Hematopoietic multipotent progenitor cell treated with erythropoietin and hydrocortisone succinate and interleukin-3 and kit ligand, for 15 days (in vitro differentiated cells): Measurements from ENCODE around the gene CMTM5.

Source experiments
- DNase-seq: peaks from one replicate; pipeline ENCODE4 v3.0.0-alpha.2; 2015; ENCODE audit warnings: low spot score

The CMTM5 gene

DNA sequence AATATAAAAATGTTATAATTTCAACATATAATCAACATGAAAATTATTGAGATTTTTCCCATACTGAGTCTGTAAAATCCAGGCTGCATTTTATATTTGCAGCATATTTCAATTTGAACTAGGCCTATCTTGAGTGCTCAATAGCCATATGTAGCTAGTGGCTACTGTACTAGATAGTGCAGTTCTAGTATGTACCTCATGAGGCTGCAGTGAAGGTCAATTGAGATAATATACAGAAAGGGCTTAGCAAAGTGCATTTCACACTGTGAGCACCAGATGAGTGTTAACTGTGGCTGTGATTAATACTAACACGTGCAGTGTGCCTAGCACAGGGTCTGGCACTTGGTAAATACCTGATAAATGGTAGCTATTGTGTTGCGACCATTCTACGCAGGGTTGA lies 18.8 kb upstream of the CMTM5 start:
- no peak for DNase-seq

DNA sequence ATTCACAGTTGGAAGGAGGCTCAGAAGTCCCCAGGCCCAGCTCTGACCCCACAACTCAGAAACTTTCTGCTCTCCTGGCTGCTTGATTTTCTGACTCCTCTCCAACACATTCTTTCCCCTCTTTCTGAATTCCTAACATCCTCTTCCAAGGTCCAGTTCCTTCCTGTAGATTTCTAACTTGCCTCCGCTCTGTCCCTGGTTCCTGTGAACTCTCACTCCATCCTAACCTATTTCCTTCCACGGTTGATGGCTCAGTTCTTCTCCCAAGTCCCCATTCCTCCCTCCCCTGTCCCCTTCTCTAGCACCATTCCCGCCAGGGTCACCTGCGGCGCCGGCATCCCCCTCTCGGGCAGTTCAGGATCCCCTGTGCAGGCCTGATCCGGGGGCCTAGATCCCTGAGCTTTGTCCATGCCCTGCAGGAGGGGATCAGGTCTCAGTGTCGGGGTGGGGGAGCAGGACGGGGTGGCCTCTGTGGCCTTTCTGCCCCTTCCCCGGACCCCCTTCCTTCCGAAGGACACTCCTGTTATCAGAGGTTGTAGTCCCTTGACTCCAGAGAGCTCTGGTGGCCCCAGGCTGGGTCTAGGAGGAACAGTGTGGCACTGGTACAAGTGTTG lies 18.2 kb upstream of the CMTM5 start:
- DNase-seq, result no peak

DNA sequence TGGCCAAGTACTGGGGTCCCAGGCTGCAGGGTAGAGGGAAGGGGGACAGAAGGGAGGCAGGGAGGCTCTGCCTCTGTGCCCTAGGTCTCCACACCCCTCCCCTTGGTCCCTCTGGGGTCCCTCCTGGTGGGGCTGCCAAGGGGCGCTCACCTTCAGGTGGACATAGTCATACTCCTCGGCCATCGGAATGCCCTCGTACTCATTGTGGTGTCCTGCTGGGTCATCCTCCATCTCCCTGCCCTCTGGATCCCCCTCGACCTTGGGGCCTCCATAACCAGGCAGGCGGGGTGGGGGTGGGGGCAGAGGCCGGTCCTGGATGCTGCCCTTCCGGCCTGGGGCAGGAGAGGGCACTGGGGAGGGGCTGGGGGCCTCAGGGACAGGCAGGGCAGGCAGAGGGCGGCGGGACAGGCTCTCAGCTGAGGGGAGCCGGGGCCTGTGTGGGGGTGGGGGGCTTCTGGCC lies 17.6 kb upstream of the CMTM5 start:
- DNase-seq, result no peak

DNA sequence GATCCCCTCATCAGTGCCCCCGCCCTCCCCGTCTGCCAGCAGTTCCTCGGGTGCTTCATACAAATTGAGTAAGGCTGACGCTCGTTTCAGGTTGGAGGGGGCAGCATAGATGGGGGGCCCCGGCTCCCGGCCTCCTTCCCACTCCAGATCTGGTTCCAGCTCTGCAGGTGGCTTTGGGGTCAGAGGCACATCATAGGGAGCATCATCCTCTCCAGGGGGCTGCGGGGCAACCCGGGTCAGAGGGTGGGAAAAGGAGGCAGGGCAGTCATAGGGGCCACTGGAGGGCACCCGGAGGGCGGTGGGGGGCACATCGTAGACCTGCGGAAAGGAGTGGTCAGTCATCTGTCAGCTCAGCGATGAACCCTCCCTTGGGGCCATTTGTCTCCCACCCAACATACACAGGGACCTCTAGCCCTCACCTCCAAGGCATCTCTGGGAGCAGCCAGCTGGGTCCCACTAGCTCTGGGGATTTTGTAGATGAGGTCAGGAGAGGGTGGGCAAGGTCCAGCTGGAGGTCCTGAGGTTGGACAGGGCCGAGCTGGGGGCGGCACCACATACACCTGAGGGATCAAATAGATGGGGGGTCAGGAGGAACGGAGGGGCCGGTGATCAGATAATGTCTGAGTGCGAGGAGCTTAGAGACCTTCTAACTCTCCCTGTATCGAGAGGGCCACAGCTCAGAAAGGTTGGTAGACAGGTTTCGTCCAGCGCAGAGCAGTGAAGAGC lies 17.0 kb upstream of the CMTM5 start:
- DNase-seq, result no peak

DNA sequence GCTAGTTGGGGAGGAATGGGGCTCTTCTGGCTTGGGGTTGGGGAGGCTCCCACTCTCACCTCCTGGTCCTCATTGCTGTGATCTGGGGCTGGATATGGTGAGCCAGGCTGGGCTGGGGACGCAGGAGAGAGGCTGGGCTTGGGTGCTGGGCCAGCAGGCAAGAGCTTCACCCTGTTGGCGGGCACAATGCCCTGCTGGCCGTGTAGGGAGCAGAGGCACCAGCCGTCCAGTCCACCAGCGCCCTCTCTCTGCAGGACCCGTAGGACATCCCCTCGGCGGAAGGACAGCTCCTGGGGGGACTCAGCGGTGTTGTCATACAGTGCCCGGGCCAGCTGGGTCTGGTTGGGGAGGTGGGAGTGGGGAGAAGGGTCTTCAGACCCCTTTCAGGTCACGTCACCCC lies 16.4 kb upstream of the CMTM5 start:
- DNase-seq, result no peak

DNA sequence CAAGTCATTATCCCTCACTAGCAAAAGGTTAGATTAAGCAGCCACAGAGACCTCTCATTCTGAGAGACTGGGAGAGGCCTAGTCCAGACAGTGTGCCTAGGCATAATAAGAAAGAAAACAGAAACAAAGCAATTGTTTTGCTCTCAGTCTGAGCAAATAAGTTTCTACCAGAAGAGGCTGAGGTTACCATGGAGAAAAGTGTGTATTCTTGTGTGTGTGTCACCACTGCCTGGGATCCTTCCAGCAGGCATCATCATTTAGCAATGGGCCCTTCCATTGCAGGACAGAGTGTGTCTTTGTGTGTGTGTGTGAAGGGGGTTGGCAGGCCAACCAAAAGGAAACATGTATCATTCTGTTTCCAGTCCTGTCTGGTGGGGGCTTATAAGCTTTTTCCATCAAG lies 15.5 kb upstream of the CMTM5 start:
- DNase-seq, result no peak

DNA sequence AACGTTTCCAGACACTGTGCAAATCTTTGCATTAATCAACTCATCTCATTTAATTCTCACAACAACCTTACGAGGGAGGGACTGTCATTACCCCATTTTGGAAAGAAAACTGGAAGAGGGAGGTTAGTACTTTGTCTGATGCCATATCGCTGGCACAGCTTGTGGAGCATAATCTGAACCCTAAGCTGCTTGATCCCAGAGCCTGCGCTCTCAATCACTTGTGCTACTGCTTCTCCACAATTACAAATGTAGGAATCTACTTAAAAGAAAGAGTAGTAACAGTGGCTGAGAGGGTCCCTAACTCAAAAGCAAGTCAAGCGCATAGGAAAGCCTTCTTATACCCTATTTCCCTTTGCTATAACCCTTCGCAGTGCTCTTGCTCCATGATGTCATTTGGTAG lies 15.1 kb upstream of the CMTM5 start:
- no peak for DNase-seq

DNA sequence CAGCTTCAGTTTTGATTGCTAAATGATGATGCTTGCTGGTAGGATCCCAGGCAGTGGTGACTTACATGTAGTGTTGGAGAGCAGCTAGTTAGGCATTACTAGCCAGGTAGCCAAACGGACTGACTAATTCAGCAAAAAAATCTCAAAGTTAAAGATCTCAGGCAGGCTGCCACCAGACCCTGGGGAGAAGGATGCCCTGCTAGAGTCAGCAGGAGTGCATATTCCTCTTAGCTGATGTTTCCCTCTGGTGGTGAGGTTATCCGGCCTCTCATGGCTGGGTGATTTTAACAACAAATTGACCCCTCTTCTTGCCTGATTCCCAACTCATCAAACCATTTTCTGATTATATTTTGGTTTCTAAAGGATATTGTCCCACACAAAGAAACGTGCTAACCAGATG lies 14.6 kb upstream of the CMTM5 start:
- no peak for DNase-seq

DNA sequence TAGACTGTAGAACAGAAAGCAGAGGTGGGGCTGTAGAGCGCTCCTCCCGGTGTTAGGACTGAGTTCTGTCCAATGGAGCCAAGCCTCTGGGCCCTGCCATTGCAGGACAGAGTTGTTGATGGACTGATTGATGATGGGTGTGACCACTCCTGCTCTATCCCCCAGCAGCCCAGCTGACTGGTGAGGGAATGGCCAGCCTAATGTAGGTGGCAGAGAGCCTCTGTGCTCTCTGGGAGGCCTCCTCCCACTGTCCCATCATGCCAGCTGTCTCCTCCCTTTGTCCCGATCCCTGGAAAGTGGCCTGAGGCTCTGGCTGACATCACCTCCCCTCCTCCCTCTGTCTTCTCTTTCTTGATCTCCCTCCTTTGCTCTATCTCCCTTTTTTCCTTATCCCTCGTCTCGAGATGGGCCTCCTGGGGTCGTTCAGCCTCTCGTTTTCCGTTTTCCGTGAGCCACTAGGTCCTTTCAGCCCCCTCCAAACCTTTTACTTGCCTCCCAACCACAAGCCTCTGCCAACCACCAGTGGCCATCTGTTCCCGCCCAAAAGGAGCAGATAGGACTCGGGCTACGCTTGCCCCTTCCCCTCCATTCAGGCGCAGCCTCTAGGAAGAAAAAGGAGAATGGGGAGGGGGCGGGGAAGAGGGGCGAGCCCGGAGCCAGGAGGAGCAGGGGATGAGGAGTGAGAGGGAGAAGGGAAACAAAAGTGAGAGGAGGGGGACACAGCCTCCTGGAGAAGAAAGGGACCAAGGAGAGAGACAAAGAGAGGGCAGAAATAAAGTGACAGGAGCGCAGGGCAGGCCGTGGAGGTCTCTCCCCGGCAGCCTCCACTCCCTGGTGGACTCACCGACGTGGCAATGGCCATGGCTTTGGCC lies 12.4 kb upstream of the CMTM5 start:
- no peak for DNase-seq

DNA sequence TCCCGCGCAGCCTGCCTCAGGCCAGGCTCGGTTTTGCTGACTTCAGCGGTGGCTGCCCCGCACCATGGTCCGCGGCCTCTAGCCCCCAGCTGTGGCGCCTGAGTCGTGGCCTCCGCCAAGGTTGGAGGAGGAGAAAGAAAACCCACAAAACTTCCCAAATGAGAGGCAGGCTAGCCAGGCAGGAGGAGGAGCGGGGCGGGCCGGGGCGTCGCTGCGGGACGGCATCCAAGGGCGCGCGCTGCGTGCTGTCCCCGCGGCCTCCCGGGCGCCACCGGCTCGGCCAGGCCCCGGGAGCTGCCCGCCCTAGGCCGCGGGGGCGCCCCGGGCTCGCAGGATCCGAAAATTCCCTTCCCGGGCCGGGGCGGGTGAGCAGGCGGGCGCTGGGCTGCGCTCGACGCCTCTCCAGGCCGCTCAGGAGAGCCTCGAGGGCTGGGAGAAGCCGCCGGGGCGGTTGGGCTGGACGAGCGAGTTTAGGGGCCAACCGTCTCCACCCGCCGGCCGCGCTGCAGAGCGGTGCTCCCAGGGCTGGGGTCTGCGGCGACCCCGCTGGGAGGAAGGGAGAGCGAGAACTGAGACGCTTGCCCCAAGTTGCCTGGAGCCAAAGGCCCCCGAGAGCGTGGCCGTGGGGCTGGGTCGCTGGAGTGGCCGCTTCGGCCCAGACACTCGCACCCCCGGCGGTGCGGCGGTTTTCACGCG lies 11.7 kb upstream of the CMTM5 start, which contains the start of gene EFS:
Gene EFS, minus strand, starts transcription at position 137 of the 696 bp plus-strand sequence. CDS start 147 bp downstream, outside the sequence.
- DNase-seq, result no peak

DNA sequence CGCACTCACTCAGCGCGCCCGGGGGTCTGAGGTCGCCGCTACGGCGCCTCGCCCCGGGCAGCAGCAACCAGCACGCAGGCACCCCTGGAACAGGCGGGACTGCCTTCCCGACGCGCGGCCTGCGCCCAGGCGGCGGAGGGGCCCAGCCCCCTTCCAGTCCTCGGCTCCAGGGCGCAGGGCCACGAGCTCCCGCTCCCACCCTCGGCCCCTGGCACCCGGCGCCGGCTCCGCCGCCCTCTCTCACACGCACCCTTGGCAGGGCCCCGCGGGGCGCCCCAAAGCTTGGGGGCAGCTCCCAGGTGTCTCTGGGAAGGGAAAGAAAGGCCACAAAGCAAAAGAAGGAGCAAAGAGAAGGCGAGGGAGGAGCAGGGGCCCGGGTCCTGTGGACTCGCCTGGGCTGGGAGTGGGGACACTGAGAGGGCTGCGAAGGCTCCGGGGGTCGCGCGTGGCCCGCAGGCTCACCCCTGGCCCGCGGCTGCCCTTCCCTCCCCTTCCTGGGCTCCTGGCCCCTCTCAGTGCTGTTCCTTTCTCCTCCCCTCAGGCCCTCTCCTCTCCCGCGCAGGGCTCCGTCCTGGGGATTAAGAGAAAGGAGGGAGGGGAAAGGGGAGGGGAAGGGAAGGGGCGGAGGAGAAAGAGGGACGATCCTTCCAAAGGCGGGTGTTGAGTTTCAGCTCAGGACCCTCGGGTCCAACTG lies 11.0 kb upstream of the CMTM5 start:
- DNase-seq, result no peak

DNA sequence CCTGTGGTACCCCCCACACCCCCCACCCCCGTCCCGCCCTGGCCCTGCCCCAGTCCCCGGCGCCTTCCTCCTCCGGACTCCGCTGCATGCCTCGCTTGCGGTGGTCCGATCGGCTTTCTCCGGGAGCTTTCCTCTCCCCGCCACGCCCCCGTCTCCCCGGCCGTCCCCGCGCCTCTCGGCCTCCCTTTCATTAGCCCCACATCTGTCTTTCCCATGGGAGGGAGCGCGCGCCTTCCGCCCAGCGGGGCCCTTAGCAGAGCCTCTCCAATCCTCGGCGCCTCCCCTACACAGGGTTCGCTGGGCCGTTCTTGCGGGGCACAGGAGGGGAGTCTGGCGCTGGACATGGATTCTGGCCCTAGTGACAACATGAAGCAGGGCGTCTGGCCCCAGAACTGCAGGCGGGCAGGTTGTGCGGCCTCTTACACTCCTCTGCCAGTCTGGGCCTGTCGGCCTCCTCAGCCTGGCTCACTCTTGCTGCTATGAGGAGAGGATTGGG lies 10.4 kb upstream of the CMTM5 start:
- DNase-seq, result no peak

DNA sequence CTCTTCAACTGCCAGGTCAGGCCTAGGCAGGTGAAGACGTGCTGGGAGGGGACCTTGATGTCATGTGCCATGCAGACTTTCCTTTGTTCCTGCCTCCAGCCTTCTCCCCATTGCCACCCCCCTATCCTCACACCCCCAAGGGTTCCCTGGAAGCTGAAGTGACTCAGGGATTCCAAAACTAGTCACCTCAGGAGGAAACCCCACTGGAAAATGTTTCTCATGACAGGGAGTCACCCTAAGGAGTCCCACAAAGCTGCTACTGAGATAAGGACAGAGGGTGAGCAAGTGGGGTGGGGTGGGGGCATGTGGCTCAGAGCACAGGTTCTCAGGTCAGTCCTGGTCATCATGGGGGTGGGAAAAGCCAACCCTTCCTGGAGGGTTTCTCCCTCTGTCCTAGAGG lies 6.6 kb upstream of the CMTM5 start:
- DNase-seq, result no peak

DNA sequence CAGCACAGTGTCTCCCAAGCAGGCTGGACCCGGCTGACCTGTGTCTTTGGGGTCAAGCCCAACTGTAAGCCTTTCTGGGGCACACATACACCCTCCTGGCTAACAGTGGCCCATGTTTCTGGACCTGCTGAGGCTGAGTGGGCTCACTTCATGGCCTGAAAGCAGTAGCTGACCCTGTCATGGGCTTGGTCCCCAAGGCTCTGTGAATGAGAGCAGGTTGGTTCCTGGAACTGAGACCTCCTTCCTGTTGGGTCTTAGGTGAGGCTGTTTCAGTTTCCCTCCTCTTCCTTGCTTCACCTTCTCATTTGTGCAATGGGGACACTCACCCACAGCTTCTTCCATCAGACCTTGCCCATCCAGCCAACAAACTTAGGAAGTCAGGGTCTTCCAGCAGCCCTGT lies 5.0 kb upstream of the CMTM5 start:
- no peak for DNase-seq

DNA sequence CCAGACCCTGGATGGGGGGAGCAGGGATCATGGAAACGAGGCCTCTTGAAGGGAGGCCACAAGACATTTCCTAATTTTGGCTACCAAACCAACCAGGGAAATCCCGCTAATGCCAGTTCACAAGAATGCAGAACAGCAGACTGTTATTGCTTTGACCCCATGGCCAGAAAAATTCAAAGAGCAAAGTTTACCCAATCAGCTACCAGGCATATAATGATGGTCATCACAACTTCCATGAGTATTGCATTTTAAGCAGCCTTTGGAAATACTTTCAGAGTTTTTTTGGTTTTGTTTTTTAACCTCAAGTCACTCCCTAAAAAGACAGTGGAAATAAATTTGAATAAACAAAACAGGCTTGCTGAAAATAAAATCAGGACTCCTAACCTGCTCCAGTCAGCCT lies 4.3 kb upstream of the CMTM5 start, which contains the start of gene IL25:
Gene IL25, plus strand, starts transcription at position 301 of the 400 bp plus-strand sequence.
- DNase-seq, result no peak

DNA sequence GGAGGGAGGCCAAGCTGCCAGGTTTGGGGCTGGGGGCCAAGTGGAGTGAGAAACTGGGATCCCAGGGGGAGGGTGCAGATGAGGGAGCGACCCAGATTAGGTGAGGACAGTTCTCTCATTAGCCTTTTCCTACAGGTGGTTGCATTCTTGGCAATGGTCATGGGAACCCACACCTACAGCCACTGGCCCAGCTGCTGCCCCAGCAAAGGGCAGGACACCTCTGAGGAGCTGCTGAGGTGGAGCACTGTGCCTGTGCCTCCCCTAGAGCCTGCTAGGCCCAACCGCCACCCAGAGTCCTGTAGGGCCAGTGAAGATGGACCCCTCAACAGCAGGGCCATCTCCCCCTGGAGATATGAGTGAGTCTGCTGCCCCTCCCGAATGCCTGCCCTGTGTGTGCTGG lies 3.8 kb upstream of the CMTM5 start:
- DNase-seq, result no peak

DNA sequence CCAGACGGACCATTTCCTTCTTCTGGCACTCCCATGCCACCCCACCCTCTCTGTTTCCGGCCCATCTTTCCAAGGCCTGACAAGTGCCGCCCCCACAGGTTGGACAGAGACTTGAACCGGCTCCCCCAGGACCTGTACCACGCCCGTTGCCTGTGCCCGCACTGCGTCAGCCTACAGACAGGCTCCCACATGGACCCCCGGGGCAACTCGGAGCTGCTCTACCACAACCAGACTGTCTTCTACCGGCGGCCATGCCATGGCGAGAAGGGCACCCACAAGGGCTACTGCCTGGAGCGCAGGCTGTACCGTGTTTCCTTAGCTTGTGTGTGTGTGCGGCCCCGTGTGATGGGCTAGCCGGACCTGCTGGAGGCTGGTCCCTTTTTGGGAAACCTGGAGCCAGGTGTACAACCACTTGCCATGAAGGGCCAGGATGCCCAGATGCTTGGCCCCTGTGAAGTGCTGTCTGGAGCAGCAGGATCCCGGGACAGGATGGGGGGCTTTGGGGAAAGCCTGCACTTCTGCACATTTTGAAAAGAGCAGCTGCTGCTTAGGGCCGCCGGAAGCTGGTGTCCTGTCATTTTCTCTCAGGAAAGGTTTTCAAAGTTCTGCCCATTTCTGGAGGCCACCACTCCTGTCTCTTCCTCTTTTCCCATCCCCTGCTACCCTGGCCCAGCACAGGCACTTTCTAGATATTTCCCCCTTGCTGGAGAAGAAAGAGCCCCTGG lies 1.2 kb upstream of the CMTM5 start:
- no peak for DNase-seq

DNA sequence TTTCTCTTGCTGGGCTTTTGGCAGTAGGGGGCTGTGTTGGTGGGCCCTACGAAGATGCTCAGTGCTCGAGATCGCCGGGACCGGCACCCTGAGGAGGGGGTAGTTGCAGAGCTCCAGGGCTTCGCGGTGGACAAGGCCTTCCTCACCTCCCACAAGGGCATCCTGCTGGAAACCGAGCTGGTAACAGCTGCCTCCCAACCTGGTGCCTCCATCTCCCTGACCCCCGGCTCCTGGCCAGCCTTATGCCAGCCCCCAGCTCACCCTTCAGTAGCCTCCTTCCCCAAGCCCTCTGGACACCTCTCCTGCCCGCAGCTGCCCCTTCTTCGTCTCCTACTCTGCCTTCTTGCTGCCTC lies 328 bp downstream of the CMTM5 start:
- no peak for DNase-seq

DNA sequence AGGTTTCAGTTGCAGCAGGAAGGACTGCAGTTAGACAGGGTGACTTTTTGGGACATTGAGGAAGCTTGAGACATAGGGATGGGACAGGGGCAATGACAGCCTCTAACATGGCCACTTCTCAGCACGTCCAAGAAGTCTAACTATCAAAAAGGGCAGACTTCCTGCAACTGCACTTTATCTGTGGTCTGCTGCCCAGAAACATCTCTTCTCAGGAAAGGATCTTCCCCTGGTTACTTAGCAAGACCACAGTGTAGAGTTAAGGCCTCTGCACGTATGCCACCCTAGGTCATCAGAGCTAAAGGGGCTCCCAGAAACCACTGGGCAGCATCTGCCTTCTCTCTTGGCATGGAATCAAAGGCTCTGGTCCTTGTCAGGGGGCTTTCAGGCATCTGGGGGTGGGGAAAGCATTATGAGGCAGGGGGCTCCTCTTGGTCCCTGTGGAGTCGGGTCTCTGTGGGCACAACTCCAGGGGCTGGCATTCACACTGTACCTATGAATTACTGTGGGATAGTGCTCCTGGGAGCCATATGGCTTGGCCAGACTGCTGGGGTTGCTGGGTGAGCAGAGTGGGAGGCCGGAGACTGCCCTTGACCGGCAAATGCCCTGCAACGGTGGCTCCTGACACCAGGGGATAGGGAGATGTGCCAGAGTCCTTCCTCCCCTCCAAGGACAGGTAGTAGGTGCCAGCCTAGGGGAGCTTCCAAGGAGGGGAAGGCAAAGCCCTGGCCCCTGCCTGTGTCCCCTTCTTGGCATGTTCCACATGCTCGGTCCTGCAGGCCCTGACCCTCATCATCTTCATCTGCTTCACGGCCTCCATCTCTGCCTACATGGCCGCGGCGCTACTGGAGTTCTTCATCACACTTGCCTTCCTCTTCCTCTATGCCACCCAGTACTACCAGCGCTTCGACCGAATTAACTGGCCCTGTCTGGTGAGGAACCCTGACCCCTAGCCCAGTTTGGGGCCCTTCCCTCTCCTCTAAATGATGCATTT lies 1.0 kb downstream of the CMTM5 start:
- no peak for DNase-seq
